ENCODE measurements around the gene N4BP2L2. TPM values are rescaled to one million over a fixed set of nuclear protein-coding genes. Genes with fewer than 3 reads are reported as not detected.

N4BP2L2 gene
- total RNA-seq, 1 donor from 2014 or later = 81.9 TPM

DNA sequence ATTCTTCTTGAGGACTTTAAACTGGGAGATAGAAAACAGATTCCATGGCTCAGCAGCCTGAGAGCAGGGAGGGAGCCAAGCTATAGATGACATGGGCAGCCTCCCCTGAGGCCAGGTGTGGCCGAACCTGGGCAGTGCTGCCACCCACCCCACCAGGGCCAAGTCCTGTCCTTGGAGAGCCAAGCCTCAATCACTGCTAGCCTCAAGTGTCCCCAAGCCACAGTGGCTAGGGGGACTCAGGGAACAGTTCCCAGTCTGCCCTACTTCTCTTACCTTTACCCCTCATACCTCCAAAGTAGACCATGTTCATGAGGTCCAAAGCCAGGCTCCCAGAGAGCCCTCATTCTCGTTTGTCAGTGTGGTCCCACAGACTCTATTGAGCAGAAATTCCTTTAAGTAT lies 118.7 kb downstream of the N4BP2L2 start:
- Histone ChIP-seq H3K4me3 (ENCODE audit: insufficient read depth, low read depth, low read length) (no peak overlapping the region), H3K27ac (ENCODE audit: low read depth, low read length) (no peak overlapping the region), H3K36me3 (ENCODE audit: insufficient read depth, low read length) (no peaks in the 10 kb centered on the region), H3K4me2 (ENCODE audit: low read length) (no peak overlapping the region), H3K4me1 (ENCODE audit: insufficient read depth, low read length) (no peaks in the 10 kb centered on the region), H2AFZ (ENCODE audit: low read depth, low read length) (no peak overlapping the region), H4K20me1 (ENCODE audit: insufficient read depth, low read length) (no peaks in the 10 kb centered on the region), H3K9me3 (ENCODE audit: insufficient read depth, low read depth, low read length) (peaks cover 5% of the 10 kb centered on the region), H3K79me2 (ENCODE audit: insufficient read depth, low read length) (no peaks in the 10 kb centered on the region), H3K27me3 (ENCODE audit: insufficient read depth, low read length) (no peaks in the 10 kb centered on the region), H3K9ac (ENCODE audit: low read length) (no peak overlapping the region)
- DNase-seq (ENCODE audit: low read depth) = no peak
- no peak overlapping the region for H3K27ac Mint-ChIP-seq (ENCODE audit: unreplicated experiment)
- H3K27me3 Mint-ChIP-seq (ENCODE audit: low read depth, unreplicated experiment) = no peaks in the 10 kb centered on the region
- H3K4me1 Mint-ChIP-seq (ENCODE audit: low read depth, unreplicated experiment) = no peaks in the 10 kb centered on the region
- peaks cover 24% of the 10 kb centered on the region for H3K36me3 Mint-ChIP-seq (ENCODE audit: low read depth, unreplicated experiment)
- FAIRE-seq = no peak
- TF ChIP-seq EZH2 (IDR thresholded peaks at IDR 0.05; ENCODE audit: insufficient read depth, low read length) = no peak
- TF ChIP-seq, protein P1, sequence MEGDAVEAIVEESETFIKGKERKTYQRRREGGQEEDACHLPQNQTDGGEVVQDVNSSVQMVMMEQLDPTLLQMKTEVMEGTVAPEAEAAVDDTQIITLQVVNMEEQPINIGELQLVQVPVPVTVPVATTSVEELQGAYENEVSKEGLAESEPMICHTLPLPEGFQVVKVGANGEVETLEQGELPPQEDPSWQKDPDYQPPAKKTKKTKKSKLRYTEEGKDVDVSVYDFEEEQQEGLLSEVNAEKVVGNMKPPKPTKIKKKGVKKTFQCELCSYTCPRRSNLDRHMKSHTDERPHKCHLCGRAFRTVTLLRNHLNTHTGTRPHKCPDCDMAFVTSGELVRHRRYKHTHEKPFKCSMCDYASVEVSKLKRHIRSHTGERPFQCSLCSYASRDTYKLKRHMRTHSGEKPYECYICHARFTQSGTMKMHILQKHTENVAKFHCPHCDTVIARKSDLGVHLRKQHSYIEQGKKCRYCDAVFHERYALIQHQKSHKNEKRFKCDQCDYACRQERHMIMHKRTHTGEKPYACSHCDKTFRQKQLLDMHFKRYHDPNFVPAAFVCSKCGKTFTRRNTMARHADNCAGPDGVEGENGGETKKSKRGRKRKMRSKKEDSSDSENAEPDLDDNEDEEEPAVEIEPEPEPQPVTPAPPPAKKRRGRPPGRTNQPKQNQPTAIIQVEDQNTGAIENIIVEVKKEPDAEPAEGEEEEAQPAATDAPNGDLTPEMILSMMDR (IDR thresholded peaks at IDR 0.05; ENCODE audit: insufficient read depth, low read depth, low read length) = no peak
- peaks cover 13% of the 10 kb centered on the region for H3K9me3 Mint-ChIP-seq (ENCODE audit: unreplicated experiment)
- no peak overlapping the region for H3K4me3 Mint-ChIP-seq (ENCODE audit: unreplicated experiment)

DNA sequence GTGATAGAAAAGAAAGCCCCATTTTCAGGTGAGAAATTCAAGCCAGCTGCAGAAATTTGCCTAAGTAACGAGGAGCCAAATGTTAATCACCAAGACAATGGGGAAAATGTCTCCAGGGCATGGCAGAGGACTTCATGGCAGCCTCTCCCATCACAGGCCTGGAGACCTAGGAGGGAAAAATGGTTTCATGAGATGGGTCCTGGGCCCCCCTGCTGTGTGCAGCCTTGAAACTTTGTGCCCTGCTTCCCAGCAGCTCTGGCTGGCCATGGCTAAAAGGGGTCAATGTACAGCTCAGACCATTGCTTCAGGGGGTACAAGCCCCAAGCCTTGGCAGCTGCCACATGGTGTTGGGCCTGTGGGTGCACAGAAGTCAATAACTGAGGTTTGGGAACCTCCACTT lies 120.6 kb downstream of the N4BP2L2 start:
- peaks cover 18% of the 10 kb centered on the region for H3K36me3 Mint-ChIP-seq (ENCODE audit: low read depth, unreplicated experiment)
- no peaks in the 10 kb centered on the region for H3K27me3 Mint-ChIP-seq (ENCODE audit: low read depth, unreplicated experiment)
- no peak for FAIRE-seq

DNA sequence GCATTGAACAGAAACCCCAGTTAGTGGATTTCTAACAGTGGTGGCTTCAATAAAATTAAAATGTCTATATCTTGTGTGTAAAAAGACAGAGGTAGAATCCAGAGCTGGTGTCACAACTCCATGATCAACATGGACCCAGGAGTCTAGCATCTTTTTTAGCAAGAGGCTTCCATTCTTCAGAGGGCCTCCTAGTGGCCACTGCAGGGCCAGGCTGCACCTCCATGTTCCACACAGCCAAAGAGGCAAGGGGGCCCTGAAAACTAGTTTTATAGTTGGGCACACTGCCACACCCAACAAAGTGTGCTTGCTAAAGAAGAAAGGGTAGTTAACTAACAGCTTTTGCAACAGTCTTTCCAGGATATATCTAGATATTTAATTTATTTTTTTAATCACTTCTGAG lies 123.6 kb downstream of the N4BP2L2 start:
- Histone ChIP-seq H3K9me3 (ENCODE audit: insufficient read depth, low read depth, low read length) (peaks cover 4% of the 10 kb centered on the region), H4K20me1 (ENCODE audit: insufficient read depth, low read length) (no peaks in the 10 kb centered on the region), H3K4me3 (ENCODE audit: insufficient read depth, low read depth, low read length) (no peak overlapping the region), H3K9ac (ENCODE audit: low read length) (no peak overlapping the region), H3K79me2 (ENCODE audit: insufficient read depth, low read length) (no peaks in the 10 kb centered on the region), H3K27me3 (ENCODE audit: insufficient read depth, low read length) (no peaks in the 10 kb centered on the region), H3K4me2 (ENCODE audit: low read length) (no peak overlapping the region), H3K27ac (ENCODE audit: low read depth, low read length) (no peak overlapping the region), H3K4me1 (ENCODE audit: insufficient read depth, low read length) (peaks cover 3% of the 10 kb centered on the region), H3K36me3 (ENCODE audit: insufficient read depth, low read length) (no peaks in the 10 kb centered on the region), H2AFZ (ENCODE audit: low read depth, low read length) (no peak overlapping the region)
- Mint-ChIP-seq H3K9me3 (ENCODE audit: unreplicated experiment) (peaks cover 11% of the 10 kb centered on the region), H3K4me1 (ENCODE audit: low read depth, unreplicated experiment) (no peaks in the 10 kb centered on the region), H3K27ac (ENCODE audit: unreplicated experiment) (no peak overlapping the region), H3K4me3 (ENCODE audit: unreplicated experiment) (no peak overlapping the region), H3K36me3 (ENCODE audit: low read depth, unreplicated experiment) (peaks cover 15% of the 10 kb centered on the region), H3K27me3 (ENCODE audit: low read depth, unreplicated experiment) (no peaks in the 10 kb centered on the region)
- TF ChIP-seq EZH2 (IDR thresholded peaks at IDR 0.05; ENCODE audit: insufficient read depth, low read length) = no peak
- TF ChIP-seq, protein P1 (IDR thresholded peaks at IDR 0.05; ENCODE audit: insufficient read depth, low read depth, low read length) = peak; percentile 38
- FAIRE-seq (no peak), DNase-seq (ENCODE audit: low read depth) (no peak)

More for the DNA sequence above, 120.6 kb downstream of the N4BP2L2 start:
- no peak for DNase-seq (ENCODE audit: low read depth)
- H4K20me1 ChIP-seq (ENCODE audit: insufficient read depth, low read length) = no peaks in the 10 kb centered on the region
- H3K4me1 ChIP-seq (ENCODE audit: insufficient read depth, low read length) = no peaks in the 10 kb centered on the region
- no peak overlapping the region for H3K4me3 ChIP-seq (ENCODE audit: insufficient read depth, low read depth, low read length)
- peaks cover 13% of the 10 kb centered on the region for H3K9me3 Mint-ChIP-seq (ENCODE audit: unreplicated experiment)
- TF ChIP-seq, protein P1 (IDR thresholded peaks at IDR 0.05; ENCODE audit: insufficient read depth, low read depth, low read length) = no peak
- no peak for TF ChIP-seq EZH2 (IDR thresholded peaks at IDR 0.05; ENCODE audit: insufficient read depth, low read length)
- no peaks in the 10 kb centered on the region for H3K79me2 ChIP-seq (ENCODE audit: insufficient read depth, low read length)
- no peaks in the 10 kb centered on the region for H3K27me3 ChIP-seq (ENCODE audit: insufficient read depth, low read length)
- no peak overlapping the region for H3K4me2 ChIP-seq (ENCODE audit: low read length)
- no peaks in the 10 kb centered on the region for H3K36me3 ChIP-seq (ENCODE audit: insufficient read depth, low read length)
- H3K27ac ChIP-seq (ENCODE audit: low read depth, low read length) = no peak overlapping the region
- H3K9ac ChIP-seq (ENCODE audit: low read length) = no peak overlapping the region
- H3K27ac Mint-ChIP-seq (ENCODE audit: unreplicated experiment) = no peak overlapping the region
- H2AFZ ChIP-seq (ENCODE audit: low read depth, low read length) = no peak overlapping the region
- H3K4me1 Mint-ChIP-seq (ENCODE audit: low read depth, unreplicated experiment) = no peaks in the 10 kb centered on the region
- H3K4me3 Mint-ChIP-seq (ENCODE audit: unreplicated experiment) = no peak overlapping the region
- peaks cover 5% of the 10 kb centered on the region for H3K9me3 ChIP-seq (ENCODE audit: insufficient read depth, low read depth, low read length)
